SK-N-SH treated with all-trans-retinoic acid at 6 μM for 48 hours (cell line): ENCODE results near the gene DSE.

Experiments
- ARNTL ChIP-seq: fragments of 450-650 bp; formaldehyde crosslinking; IDR thresholded peaks from 2 replicates; pipeline ENCODE4 v1.5.0; 2020; ENCODE audit warnings: low read depth, mild to moderate bottlenecking, moderate library complexity, borderline replicate concordance
- BACH2 ChIP-seq: fragments of 250-450 bp; sonication (Bioruptor Pico); IDR thresholded peaks from 2 replicates; pipeline ENCODE4 v1.9.0; 2021; ENCODE audit warnings: mild to moderate bottlenecking, borderline replicate concordance
- CSRNP3 ChIP-seq: fragments of 250-450 bp; sonication (Bioruptor Pico); IDR thresholded peaks from 2 replicates; pipeline ENCODE4 v1.5.1; 2021; ENCODE audit warnings: mild to moderate bottlenecking, moderate library complexity
- ESRRG ChIP-seq: fragments of 250-450 bp; sonication (Bioruptor Pico); IDR thresholded peaks from 2 replicates; pipeline ENCODE4 v1.6.1; 2021; ENCODE audit warnings: mild to moderate bottlenecking
- ISL1 ChIP-seq: fragments of 250-450 bp; sonication (Bioruptor Pico); IDR thresholded peaks from 2 replicates; pipeline ENCODE4 v2.1.2; 2022; ENCODE audit warnings: mild to moderate bottlenecking, moderate library complexity
- RARB ChIP-seq: fragments of 250-450 bp; sonication (Bioruptor Pico); IDR thresholded peaks from 2 replicates; pipeline ENCODE4 v1.8.0; 2021; ENCODE audit warnings: mild to moderate bottlenecking, moderate library complexity
- TOX ChIP-seq: fragments of 250-450 bp; sonication (Bioruptor Pico); IDR thresholded peaks from 2 replicates; pipeline ENCODE4 v1.8.0; 2021; ENCODE audit warnings: mild to moderate bottlenecking, moderate library complexity, borderline replicate concordance
- ZC3H10 ChIP-seq: fragments of 250-450 bp; sonication (Bioruptor Pico); IDR thresholded peaks from 2 replicates; pipeline ENCODE4 v1.5.1; 2021; ENCODE audit warnings: mild to moderate bottlenecking, moderate library complexity
- ZFP3 ChIP-seq: fragments of 250-450 bp; sonication (Bioruptor Pico); IDR thresholded peaks from 2 replicates; pipeline ENCODE4 v1.5.0; 2020; ENCODE audit warnings: mild to moderate bottlenecking, moderate library complexity
- ZFP30 ChIP-seq: fragments of 450-650 bp; formaldehyde crosslinking; IDR thresholded peaks from 2 replicates; pipeline ENCODE4 v1.5.0; 2022; ENCODE audit warnings: mild to moderate bottlenecking, moderate library complexity
- ZNF70 ChIP-seq: fragments of 450-650 bp; formaldehyde crosslinking; IDR thresholded peaks from 2 replicates; pipeline ENCODE4 v1.5.0; 2020; ENCODE audit warnings: mild to moderate bottlenecking, moderate library complexity
- TF ChIP-seq, protein P1 (sequence below): fragments of 250-450 bp; sonication (Bioruptor Pico); IDR thresholded peaks from 2 replicates; pipeline ENCODE4 v1.5.1; 2020; ENCODE audit warnings: low read depth, mild to moderate bottlenecking, moderate library complexity
- TF ChIP-seq, protein P2 (sequence below): fragments of 250-450 bp; sonication (Bioruptor Pico); IDR thresholded peaks from 2 replicates; pipeline ENCODE4 v1.8.0; 2020; ENCODE audit warnings: mild to moderate bottlenecking, moderate library complexity, borderline replicate concordance
- TF ChIP-seq, protein P3 (sequence below): fragments of 250-450 bp; sonication (Bioruptor Pico); IDR thresholded peaks from 2 replicates; pipeline ENCODE4 v1.5.0; 2020; ENCODE audit warnings: mild to moderate bottlenecking, moderate library complexity

GRCh38 chr6:116387374-116387773 is 16.6 kb downstream of the DSE start:
- TF ChIP-seq ZFP30 (CRISPR knock-in tag) = no peak
- TF ChIP-seq, protein P1, sequence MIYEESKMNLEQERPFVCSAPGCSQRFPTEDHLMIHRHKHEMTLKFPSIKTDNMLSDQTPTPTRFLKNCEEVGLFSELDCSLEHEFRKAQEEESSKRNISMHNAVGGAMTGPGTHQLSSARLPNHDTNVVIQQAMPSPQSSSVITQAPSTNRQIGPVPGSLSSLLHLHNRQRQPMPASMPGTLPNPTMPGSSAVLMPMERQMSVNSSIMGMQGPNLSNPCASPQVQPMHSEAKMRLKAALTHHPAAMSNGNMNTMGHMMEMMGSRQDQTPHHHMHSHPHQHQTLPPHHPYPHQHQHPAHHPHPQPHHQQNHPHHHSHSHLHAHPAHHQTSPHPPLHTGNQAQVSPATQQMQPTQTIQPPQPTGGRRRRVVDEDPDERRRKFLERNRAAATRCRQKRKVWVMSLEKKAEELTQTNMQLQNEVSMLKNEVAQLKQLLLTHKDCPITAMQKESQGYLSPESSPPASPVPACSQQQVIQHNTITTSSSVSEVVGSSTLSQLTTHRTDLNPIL (CRISPR knock-in tag) = no peak
- no peak for TF ChIP-seq RARB (CRISPR knock-in tag)
- no peak for TF ChIP-seq ZNF70 (CRISPR knock-in tag)
- TF ChIP-seq, protein P2, sequence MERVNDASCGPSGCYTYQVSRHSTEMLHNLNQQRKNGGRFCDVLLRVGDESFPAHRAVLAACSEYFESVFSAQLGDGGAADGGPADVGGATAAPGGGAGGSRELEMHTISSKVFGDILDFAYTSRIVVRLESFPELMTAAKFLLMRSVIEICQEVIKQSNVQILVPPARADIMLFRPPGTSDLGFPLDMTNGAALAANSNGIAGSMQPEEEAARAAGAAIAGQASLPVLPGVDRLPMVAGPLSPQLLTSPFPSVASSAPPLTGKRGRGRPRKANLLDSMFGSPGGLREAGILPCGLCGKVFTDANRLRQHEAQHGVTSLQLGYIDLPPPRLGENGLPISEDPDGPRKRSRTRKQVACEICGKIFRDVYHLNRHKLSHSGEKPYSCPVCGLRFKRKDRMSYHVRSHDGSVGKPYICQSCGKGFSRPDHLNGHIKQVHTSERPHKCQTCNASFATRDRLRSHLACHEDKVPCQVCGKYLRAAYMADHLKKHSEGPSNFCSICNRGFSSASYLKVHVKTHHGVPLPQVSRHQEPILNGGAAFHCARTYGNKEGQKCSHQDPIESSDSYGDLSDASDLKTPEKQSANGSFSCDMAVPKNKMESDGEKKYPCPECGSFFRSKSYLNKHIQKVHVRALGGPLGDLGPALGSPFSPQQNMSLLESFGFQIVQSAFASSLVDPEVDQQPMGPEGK = no peak
- TF ChIP-seq ISL1 (CRISPR knock-in tag) = no peak
- TF ChIP-seq, protein P3, sequence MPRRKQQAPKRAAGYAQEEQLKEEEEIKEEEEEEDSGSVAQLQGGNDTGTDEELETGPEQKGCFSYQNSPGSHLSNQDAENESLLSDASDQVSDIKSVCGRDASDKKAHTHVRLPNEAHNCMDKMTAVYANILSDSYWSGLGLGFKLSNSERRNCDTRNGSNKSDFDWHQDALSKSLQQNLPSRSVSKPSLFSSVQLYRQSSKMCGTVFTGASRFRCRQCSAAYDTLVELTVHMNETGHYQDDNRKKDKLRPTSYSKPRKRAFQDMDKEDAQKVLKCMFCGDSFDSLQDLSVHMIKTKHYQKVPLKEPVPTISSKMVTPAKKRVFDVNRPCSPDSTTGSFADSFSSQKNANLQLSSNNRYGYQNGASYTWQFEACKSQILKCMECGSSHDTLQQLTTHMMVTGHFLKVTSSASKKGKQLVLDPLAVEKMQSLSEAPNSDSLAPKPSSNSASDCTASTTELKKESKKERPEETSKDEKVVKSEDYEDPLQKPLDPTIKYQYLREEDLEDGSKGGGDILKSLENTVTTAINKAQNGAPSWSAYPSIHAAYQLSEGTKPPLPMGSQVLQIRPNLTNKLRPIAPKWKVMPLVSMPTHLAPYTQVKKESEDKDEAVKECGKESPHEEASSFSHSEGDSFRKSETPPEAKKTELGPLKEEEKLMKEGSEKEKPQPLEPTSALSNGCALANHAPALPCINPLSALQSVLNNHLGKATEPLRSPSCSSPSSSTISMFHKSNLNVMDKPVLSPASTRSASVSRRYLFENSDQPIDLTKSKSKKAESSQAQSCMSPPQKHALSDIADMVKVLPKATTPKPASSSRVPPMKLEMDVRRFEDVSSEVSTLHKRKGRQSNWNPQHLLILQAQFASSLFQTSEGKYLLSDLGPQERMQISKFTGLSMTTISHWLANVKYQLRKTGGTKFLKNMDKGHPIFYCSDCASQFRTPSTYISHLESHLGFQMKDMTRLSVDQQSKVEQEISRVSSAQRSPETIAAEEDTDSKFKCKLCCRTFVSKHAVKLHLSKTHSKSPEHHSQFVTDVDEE = no peak
- TF ChIP-seq CSRNP3 = no peak
- no peak for TF ChIP-seq ZFP3 (CRISPR knock-in tag)
- no peak for TF ChIP-seq ARNTL (CRISPR knock-in tag)
- no peak for TF ChIP-seq TOX (CRISPR knock-in tag)
- no peak for TF ChIP-seq ESRRG (CRISPR knock-in tag)
- no peak for TF ChIP-seq BACH2 (CRISPR knock-in tag)
- no peak for TF ChIP-seq ZC3H10 (CRISPR knock-in tag)
